Activated CD8-positive, alpha-beta memory T cell treated with anti-CD3 and anti-CD28 coated beads, Interleukin-2, amount 50 U/mL, for 1 hour (primary cell): ENCODE data around the gene REC8.

Source experiments
- DNase-seq: peaks from one replicate; pipeline ENCODE4 v3.0.0-alpha.2; 2020; ENCODE audit errors: extremely low read depth

Gene REC8

DNA sequence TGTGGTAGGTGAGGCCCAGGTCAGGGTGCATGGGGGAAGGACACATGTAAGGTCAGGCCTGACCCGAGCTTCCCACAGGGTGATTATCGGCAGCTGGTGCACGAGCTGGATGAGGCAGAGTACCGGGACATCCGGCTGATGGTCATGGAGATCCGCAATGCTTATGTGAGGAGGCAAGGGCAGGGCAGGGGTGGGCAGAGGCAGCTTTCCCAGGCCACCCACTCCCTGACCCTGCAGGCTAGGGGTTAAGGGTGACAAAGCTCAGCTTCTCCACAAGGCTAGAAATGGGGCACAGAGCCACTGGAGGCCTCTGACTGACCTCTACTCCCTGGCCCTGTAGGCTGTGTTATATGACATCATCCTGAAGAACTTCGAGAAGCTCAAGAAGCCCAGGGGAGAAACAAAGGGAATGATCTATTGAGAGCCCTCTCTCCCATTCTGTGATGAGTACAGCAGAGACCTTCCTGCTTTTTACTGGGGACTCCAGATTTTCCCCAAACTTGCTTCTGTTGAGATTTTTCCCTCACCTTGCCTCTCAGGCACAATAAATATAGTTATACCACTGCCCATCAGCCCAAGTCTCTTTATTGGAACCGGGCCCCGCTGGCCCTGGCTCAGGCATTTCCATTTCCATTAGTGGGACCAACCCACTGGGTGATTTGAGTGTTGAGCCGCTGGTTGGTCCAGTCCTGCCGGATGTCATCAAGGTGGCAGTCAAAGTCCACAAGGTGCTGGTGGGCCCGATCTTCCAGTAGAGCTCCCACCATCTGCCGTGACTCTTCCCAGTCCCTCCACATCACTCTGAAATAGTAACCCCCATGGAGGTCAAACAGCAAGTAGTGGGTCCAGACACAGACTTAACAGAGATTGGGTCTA lies 33.2 kb upstream of the REC8 start:
- no peak for DNase-seq

DNA sequence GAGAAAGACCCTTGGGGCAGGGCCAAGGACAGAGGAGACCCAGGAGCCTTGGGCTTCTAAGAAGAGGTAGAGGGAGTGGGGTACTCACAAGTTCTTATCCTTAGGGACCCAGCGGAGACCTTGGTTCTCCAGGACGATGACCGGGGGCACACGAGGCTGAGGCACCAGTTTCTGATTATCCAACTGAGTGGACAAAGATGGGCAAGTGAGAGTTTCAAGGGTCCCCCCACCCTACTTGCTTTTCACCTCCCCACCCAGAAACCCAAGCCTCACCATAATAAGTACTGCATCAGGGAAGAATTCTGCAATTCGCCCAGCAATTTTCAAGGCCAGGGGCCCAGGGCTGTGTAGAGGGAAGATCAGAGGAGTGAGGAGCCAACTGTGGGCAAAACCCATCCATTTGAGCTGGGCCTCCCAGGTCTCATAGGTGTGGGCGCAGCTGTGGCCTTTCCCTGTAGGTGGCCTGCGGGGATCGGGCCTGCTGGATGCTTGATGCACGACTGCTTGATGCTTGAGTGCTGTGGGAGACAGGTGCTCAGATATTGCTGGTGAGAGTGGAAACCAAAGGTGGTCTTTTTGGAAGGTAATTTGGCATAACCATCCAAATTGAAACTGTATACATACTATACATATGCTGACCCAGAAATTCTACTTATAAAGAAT lies 32.5 kb upstream of the REC8 start:
- DNase-seq, result no peak

DNA sequence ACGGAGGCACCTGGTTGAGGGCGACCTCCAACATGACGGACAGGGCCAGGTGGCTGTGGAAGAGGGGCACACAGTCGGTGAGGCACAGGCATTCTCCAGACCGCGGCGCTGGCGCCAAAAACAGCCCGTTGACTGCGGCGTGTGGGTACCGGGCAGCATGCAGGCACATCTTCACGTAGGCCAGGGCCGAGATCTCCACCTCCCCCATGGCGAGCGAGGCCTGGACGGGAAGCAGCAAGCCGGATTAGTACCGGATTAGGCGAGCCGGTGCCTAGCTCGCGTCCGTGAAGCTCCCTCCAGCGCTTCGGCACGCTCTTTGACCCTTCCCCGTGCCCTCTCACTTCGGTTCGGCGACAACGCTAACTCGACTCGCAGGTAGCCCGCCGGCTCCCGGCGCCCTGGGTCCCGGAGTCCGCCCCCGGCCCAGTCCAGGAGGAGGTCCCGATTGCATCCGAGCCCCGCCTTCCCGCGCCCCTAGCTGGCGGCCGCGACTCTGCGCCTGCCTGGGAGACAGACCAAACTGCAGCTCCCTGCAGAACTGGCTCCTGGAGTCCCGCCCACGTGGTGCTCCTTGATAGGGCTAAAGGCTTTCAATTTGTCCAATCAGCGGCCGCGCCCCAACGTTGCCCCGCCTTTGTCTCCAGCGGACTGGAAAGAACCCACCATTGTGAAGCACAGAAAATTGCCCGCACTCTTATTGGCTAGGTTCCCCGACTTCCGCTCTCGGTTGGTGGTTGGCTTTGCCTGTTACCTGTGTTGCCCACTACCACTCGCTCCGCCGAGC lies 30.6 kb upstream of the REC8 start, which contains the start of gene EMC9:
TSS of gene EMC9 (minus strand) at position 495 of the 784 bp plus-strand sequence. CDS start at position 208, 287 bp downstream.
- DNase-seq, result peak; percentile 99

DNA sequence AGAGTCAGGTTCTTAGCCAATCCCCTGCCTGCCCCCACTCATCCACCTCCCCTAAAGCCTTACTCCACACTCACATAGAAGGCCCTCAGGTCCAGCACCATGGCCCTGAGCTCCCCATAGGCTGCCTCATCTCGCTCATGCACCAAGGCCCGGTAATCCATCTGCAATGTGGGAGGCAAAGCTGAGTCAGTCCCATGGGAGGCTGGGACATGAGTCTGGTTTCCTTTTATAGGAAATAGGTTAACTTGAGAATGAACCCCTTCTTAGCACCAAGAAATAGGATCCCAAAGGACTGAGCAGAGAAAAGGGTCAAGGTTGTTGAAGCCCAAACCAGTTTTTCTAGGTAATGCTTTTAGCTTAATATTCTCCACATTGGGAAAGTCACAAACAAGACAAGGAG lies 28.4 kb upstream of the REC8 start:
- DNase-seq, result no peak

DNA sequence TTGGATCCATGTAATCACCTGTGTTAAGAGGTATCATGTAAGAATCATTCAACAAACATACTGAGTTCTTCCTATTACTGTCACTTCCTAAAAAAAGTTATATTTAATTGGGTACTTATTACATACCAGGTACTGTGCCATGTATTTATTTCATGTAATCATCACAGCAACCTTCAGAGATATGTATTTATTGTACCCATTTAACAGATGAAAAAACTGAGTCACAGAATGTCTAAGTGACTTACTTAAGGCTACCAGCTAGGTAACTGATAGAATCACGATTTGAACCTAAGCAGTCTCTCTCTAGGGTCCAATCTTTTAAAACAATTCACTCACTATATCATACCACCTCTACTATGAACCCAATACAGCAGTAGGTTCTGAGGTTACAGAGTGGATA lies 27.4 kb upstream of the REC8 start:
- no peak for DNase-seq

DNA sequence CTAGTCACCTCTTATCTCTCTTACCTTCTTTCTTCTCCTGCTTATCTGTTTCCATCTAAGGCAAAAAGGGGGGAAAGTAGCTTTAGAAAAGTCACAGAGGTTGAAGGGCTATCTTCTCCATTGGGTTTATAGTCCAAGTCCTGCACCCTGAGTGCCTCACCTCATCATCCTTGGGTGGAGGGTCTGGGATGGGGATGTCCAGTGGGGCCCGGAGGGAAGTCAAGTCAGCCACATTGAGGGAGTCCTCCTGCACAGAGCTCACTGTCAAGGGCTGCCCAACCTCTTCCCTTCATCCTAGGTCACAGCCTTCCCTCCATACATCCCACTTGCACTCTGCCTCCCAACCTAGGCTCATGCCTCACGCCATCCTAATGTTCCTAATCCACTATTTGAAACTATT lies 26.7 kb upstream of the REC8 start:
- DNase-seq, result no peak

DNA sequence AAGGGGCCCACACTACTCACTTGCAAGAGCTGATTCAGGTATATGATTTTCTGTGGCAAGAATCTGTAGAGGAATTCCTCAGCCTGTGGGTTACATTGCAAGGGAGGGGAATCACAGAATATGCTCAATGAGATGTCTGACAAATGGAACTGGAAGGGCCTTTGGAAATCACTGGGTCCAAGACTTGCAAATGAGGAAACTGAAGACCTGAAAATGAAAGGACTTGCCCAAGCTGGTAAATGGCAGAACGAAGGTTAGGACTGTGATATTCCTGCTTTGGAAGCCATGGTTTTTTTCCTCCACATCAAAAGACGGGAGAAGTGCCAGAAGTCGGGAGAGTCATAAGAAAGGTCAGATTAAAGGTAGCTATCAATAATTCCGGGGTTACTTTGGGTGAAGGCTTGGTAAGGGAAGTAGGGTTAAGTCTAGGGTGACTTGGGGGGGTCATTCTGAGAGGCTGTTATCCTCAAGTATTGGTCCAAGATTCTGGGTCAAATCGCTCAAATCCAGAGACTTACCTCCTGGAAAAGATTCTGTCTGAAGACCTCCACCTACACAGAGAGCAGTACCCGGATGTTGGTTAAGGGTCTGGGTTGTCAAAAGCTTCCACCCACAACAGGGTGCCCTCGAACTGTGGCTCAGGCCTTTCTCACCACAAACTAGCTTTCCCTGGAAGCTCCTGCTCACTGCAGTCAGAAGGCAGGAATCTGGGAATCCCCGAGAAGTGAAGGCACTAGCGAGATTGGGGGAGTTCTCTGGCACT lies 26.0 kb upstream of the REC8 start:
- no peak for DNase-seq

DNA sequence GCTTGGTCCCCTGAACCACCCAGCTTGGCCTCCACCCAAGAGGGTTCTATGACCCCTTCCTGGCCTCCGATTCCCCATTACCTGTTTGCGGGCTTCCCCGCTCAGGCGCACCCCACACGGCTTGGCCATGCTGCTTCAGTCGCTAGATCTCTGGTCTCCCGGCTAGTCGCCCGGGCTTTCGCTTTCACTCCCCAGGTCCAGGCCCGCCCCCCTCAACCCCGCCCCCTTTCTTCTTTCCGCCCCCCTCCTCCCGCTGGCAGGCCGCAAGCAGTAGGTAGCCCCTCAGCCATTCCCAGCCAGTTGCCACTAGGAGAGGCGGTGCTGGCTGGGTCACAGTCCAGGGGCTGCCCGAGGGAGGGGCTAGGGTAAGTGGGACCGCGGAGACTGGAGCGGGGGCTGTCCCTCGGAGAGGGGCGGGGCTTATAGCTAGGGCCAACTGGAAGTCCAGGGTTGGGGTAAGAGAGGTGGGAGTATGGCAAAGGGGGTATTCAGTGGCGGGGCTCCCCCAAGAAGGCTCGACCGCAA lies 25.4 kb upstream of the REC8 start, which contains the start of gene PSME2:
TSS of gene PSME2 (minus strand) at position 158 of the 525 bp plus-strand sequence. CDS start at position 129, 29 bp downstream.
- DNase-seq, result peak; percentile 48

DNA sequence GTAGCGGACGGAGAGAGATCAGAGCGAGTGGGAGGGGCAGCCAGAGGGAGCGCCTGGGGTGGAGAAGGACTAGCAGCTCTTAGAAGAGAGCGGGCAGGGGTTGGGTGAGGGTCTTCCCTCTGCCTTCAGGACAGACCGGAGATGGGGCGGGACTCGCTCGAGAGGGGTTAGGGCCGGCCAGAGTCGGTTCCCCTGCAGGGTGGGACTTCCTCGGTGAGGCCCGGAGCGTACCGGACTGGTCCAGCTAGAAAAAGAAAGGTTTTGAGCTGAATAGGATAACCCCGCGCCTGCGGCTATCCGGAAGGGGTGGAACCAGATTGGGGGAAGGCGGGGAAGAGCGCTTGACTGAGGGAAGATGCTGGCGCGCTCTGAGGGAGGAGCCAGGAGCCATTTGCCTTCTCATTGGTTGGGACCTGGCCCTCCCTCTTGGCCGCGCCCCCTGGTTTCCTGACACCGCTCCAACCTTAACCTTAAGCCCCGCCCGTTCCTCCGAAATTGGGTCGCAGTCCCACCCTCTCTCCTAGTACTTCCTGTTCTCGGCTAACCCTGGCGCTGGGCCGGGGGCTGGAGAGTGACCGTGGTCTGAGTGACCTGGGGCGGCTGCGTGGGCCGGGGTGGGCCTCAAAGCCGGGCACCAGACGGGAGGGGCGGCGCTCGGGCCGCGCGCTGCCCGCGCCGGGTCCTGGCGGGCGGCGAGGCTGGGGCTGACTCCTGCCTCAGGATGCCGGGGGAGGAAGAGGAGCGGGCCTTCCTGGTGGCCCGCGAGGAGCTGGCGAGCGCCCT lies 24.7 kb upstream of the REC8 start, which contains the start of gene RNF31:
TSS of gene RNF31 (plus strand) at position 521 of the 783 bp plus-strand sequence. CDS start at position 722, 201 bp downstream.
- peak; percentile 93 for DNase-seq

DNA sequence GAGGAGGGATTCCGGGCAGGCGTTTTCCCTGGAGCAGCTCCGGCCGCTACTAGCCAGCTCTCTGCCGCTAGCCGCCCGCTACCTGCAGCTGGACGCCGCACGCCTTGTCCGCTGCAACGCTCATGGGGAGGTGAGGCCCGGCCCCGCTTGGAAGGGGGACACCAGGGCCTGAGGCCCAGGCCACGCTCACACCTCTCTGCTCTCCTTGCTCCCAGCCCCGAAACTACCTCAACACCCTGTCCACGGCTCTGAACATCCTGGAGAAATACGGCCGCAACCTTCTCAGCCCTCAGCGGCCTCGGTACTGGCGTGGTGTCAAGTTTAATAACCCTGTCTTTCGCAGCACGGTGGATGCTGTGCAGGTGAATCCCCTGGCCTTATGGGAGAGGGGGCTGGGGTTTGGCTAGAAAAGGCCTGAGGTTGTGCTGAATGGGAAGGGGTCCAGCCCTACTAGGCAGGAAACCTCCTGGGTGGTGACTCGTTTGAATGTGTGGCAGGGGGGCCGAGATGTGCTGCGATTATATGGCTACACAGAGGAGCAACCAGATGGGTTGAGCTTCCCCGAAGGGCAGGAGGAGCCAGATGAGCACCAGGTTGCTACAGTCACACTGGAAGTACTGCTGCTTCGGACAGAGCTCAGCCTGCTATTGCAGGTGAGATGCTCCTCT lies 24.0 kb upstream of the REC8 start:
- DNase-seq, result no peak

DNA sequence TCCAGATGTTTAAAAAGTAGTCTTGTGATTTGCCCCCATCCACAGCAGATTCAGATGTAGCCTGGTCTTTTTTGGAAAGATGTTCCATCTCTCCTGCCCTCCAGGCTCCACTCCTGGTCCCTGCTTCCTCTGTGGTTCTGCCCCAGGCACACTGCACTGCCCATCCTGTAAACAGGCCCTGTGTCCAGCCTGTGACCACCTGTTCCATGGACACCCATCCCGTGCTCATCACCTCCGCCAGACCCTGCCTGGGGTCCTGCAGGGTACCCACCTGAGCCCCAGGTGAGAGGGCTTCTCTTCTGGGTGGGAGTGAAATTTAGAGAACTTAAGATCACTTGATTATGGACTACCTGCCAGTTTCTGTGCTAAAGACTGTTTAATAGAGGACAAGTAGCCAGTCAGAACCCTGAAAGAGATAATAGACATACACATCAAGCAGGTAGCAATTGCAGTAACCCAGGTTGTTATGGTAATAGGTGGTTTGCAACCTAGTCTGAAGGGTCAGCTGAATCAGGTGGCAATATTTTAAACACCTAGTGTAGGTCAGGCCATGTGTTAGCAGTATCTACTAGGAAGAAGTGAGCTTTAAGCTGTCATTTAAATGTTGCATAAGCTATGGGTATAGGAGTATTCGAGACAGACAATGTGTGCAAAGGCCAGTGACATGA lies 22.4 kb upstream of the REC8 start:
- DNase-seq, result no peak

DNA sequence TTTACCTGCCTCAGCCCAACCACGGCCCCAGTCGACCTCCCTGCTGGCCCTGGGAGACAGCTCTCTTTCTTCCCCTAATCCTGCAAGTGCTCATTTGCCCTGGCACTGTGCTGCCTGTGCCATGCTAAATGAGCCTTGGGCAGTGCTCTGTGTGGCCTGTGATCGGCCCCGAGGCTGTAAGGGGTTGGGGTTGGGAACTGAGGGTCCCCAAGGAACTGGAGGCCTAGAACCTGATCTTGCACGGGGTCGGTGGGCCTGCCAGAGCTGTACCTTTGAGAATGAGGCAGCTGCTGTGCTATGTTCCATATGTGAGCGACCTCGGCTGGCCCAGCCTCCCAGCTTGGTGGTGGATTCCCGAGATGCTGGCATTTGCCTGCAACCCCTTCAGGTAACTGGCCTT lies 21.8 kb upstream of the REC8 start:
- DNase-seq, result no peak

DNA sequence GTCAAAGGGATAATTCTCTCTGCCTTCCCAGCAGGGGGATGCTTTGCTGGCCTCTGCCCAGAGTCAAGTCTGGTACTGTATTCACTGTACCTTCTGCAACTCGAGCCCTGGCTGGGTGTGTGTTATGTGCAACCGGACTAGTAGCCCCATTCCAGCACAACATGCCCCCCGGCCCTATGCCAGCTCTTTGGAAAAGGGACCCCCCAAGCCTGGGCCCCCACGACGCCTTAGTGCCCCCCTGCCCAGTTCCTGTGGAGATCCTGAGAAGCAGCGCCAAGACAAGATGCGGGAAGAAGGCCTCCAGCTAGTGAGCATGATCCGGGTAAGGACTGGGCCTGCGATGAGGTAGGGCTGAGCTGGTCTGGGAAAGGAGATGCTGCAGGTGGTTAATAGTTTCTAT lies 21.3 kb upstream of the REC8 start:
- no peak for DNase-seq

DNA sequence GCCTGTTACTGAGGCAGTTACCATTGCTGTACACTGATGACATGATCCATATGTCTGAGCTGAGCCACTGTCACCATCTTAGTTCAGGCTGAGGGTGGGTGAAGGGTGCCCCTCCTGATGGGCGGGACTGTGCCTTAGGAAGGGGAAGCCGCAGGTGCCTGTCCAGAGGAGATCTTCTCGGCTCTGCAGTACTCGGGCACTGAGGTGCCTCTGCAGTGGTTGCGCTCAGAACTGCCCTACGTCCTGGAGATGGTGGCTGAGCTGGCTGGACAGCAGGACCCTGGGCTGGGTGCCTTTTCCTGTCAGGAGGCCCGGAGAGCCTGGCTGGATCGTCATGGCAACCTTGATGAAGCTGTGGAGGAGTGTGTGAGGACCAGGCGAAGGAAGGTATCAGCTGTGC lies 20.9 kb upstream of the REC8 start:
- no peak for DNase-seq

DNA sequence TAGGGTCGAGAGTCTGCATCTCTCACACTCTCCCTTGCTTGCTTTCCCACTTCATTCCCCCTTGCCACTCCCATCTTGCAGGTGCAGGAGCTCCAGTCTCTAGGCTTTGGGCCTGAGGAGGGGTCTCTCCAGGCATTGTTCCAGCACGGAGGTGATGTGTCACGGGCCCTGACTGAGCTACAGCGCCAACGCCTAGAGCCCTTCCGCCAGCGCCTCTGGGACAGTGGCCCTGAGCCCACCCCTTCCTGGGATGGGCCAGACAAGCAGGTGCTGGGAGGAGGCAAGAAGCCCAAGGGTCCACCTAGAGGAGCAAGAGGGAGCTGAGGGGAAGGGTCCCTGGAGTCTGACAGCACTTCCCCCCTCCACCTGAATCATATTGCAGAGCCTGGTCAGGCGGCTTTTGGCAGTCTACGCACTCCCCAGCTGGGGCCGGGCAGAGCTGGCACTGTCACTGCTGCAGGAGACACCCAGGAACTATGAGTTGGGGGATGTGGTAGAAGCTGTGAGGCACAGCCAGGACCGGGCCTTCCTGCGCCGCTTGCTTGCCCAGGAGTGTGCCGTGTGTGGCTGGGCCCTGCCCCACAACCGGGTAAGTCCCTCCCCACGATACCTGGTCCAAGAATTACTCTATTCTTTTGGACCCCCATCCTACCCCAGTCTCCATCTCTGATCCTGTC lies 20.3 kb upstream of the REC8 start:
- DNase-seq, result no peak

DNA sequence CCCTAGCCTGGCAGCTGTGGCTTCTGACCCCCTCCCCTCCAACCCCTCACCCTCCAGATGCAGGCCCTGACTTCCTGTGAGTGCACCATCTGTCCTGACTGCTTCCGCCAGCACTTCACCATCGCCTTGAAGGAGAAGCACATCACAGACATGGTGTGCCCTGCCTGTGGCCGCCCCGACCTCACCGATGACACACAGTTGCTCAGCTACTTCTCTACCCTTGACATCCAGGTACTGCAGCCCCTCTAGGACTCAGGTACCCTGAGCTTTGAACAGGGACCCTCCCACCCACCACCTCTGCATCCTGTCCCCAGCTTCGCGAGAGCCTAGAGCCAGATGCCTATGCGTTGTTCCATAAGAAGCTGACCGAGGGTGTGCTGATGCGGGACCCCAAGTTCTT lies 16.8 kb upstream of the REC8 start:
- no peak for DNase-seq

DNA sequence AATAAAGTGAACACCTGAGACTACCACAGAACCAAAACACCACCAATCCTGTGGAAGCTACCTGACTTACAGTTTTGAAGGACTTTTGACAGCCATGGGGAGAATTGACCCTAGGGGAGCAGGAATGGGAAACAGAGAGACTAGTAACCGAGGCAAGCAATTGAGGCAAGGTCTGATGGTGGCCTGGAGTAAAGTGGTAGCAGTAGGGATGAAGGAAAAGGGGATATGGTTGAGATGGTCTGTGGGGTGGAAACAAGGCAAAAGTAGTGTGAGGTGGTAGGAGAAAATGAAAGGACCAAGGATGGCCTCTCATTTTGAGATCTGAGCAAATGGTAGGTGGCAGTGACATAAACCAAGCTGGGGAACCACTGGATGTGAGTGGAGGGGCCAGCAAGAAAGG lies 15.0 kb upstream of the REC8 start:
- DNase-seq, result no peak

DNA sequence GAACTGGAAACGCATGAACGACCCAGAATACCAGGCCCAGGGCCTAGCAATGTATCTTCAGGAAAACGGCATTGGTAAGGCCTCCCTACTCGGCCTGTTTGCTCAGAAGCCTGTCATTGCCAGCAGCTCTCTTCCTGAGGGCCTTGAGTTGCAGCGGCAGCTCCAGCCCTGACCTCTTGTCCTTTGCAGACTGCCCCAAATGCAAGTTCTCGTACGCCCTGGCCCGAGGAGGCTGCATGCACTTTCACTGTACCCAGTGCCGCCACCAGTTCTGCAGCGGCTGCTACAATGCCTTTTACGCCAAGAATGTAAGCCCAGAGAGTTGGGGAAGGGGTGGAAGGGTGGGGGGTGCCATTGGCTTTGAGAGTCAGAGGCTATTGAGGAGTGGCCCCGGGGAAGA lies 14.5 kb upstream of the REC8 start:
- DNase-seq, result no peak
